Esophagus muscularis mucosa (tissue), 3 donors: ENCODE data around the gene CTDSP1.

ENCODE experiments used
- CTCF ChIP-seq, 3 experiments: fragments of 200-600 bp in 2 of 3; fragments of 450-650 bp in 1 of 3; sonication (generic) in 2 of 3; IDR thresholded peaks; one replicate each; pipeline ENCODE4 v1.5.1; 2017 to 2019; ENCODE audit warnings: antibody characterized with exemption in 3 of 3, mild to moderate bottlenecking in 2 of 3, moderate library complexity in 1 of 3
- POLR2A ChIP-seq: fragments of 450-650 bp; IDR thresholded peaks from one replicate; pipeline ENCODE4 v1.6.1; 2017; ENCODE audit warnings: antibody characterized with exemption, moderate library complexity, mild to moderate bottlenecking, low read depth
- POLR2AphosphoS5 ChIP-seq, 2 donors: sonication (generic); formaldehyde crosslinking; IDR thresholded peaks; one replicate each; pipeline ENCODE4 v1.6.1; 2017; ENCODE audit warnings: antibody characterized with exemption in 2 of 2

GRCh38 chr2:218396688-218397462 is 2.8 kb upstream of the CTDSP1 start:
- TF ChIP-seq CTCF (IDR thresholded peaks at IDR 0.05) (no peak), POLR2A (no peak), POLR2AphosphoS5 (IDR thresholded peaks at IDR 0.05) (no peak)
